ENCODE results near the gene CCL23.
"Not testable (repeated sequence)": the region's sequence is repeated elsewhere in the genome, so short reads cannot be mapped to it uniquely, and the experiment has no call there.

Gene CCL23, protein sequence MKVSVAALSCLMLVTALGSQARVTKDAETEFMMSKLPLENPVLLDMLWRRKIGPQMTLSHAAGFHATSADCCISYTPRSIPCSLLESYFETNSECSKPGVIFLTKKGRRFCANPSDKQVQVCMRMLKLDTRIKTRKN

GRCh38 chr17:36017799-36018198 is at the start of gene CCL23:
Gene CCL23 (minus strand): TSS chr17:36017972. CDS start chr17:36017897, 75 bp downstream.
- DNase-seq: no peak

DNA sequence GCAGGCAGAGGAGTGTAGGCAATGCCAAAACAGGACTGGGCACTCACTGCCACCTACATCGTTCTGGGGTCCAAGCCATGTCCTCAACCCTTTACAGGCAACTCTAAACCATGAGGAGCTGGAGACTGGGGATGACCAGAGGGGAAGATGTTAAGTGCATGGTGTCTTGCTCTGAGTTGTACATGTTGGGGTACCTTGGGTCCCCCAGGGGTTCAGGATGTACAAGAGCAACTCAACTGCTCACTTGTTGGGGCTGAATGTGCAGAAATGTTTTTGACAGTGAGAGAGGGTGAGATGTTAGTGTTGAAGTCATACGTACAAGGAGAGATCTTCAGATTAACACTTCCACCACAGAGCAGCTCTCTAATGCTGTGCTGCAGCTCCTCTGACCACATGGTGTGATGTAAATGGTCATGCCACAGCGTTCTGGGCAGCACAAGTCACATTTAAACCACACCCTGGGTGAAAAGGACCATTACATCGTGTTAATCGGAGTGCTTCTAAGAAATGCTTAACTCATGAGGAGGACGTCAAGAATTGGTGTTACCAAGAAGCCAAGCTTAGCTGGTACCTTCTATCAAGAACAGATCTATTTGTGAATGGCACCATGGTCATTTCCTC is 48.7 kb upstream of the CCL23 start:
- no peak for DNase-seq

DNA sequence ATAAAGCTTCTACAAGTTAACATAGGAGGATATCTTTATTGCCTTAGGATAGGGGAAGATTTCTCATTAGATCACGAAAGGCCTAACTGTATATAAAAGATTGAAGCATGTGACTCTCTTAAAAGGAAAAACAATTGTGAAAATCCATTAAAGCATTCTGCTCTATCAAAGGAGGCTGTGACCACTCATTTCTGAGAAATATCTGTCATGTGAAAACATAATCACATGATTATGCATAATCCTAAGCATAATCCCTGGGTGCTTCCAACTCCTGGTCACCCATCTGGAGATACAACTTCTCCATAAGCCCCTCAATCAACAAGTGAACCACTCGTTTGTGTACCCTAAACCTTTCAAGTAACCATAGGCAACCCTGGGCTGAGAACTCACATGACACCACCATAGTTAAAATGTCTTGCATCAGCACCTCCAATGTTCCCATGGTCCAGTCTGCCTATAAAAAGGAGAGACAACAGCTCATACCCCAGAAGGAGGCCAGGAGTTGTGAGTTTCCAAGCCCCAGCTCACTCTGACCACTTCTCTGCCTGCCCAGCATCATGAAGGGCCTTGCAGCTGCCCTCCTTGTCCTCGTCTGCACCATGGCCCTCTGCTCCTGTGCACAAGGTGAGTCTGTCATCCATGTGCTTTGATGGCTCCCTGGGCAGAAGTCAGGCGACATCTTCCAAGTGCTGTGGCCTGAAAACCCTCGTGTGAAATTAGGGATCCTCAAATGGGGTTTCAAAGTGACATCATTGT is 46.2 kb upstream of the CCL23 start, which contains the start of gene CCL18:
Gene CCL18, plus strand, starts transcription at position 487 of the 756 bp plus-strand sequence. Its CDS starts 71 bp downstream, at position 558.
- no peak for DNase-seq

DNA sequence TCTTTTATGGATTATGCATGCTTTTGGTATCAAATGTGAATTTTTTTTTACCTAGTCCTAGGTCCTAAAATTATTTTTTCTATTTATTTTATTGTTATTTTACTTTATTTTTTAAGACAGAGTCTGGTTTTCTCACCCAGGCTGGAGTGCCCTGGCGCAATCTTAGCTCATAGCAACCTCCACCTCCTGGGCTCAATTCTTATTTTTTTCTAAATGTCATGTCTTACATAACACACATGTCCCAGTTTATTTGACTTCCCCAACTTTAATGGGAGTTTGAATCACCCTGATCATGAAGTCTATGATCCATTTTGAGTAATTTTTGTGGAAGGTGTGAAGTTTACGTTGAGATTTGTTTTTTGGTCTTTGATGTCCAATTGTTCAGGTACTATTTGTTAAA is 43.0 kb upstream of the CCL23 start:
- DNase-seq: no peak

DNA sequence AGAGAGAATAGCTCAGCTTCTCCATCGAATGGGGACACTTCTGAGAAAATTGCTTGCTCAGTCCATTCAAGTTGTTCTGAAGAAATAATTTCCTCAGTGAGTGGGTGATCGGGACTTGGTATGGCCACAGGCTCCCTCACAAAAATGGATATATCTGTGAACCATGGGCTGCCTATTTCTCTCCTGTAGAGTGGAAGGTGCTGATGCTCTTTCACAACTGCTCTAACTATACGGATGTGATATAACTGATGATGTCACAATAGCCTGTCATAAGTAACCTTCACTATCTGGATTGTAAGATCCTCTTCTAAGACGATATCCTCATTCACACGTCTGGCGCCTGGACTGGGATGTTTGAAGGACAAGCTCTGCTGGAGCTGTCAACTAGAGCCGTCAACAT is 41.6 kb upstream of the CCL23 start:
- DNase-seq: no peak

- no peak for DNase-seq
Measured at GRCh38 chr17:36057911-36058310, 40.1 kb upstream of the CCL23 start.

- no peak for DNase-seq
Measured at GRCh38 chr17:36055921-36056520, 38.2 kb upstream of the CCL23 start.

- DNase-seq: no peak
Measured at GRCh38 chr17:36055171-36055570, 37.4 kb upstream of the CCL23 start.

GRCh38 chr17:36049643-36050042 is 31.9 kb upstream of the CCL23 start:
- no peak for DNase-seq

DNA sequence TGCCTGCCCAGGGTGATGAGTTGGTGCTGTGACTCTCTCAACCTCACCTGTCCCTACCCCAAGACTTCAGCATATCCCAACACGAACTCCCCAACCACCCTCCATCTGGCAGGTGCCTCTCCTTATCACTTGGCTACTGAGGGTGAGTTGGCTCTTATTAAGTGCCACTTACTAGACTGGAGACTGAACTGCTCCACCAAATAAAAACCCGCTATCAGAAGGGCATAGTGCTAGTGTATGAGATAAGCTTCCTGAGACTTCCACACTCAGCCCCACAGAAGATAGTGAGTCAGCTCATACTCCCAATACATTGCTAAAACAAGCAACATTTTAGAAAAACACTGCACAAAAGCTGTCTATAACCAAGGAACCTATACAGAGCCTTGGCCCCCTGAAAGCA is 30.3 kb upstream of the CCL23 start:
- DNase-seq: no peak

GRCh38 chr17:36036235-36036634 is 18.5 kb upstream of the CCL23 start:
- no peak for DNase-seq

DNA sequence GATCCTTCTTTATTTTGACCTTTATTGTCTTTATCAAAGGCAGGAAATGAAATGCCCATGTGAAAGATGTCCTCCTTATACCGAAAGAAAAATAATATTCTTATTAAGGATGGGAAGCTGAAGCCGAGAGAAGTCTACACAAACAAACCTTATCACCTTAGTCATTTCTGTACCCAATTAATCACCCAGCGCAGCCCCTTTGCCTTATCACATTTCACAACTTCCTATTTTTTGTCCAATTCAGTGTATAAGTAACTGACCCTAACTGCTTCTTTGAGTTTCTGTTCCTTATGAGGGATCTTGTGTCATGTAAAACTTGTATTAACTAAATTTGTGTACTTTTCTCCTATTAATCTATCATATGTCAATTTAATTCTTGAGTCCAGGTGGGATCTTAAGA is 16.4 kb upstream of the CCL23 start:
- DNase-seq: no peak

GRCh38 chr17:36030956-36031355 is 13.2 kb upstream of the CCL23 start:
- DNase-seq: no peak

GRCh38 chr17:36027761-36028160 is 10.0 kb upstream of the CCL23 start:
- DNase-seq: no peak

- no peak for DNase-seq
Measured at GRCh38 chr17:36024106-36024869, 6.5 kb upstream of the CCL23 start.

GRCh38 chr17:36019423-36019822 is 1.7 kb upstream of the CCL23 start:
- DNase-seq: no peak

- no peak for DNase-seq
Measured at GRCh38 chr17:36016555-36016954, 1.2 kb downstream of the CCL23 start.

DNA sequence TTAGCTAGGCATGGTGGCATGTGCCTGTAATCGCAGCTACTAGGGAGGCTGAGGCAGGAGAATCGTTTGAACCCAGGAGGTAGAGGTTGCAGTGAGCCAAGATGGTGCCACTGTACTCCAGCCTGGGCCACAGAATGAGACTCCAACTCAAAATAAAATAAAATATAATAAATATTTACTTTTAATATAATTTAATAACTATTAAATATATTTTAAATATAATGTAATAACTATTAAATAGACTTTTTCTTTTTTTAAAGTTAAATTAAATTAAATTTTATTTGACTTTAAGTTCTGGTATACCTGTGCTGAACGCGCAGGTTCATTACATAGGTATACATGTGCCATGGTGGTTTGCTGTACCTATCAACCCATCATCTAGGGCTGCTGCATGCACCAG is 1.9 kb downstream of the CCL23 start:
- not testable (repeated sequence) for DNase-seq

DNA sequence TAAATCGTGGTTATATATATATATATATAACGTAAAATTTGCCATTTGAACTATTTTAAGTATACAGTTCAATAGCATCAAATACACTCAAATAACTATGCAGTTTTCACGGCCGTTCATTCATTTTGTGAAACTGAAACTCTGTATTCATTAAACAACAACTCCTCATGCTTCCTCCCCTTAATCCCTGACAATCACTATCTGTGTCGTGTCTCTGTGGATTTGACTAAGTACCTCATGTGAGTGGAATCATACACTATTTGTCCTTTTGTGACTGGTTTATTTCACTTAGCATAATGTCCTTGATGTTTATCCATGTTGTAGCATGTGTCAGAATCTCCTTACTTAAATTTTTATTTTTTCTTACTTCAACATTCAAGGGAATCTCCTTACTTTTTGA is 2.8 kb downstream of the CCL23 start:
- DNase-seq: no peak

- no peak for DNase-seq
Measured at GRCh38 chr17:36011201-36011600, 6.6 kb downstream of the CCL23 start.

GRCh38 chr17:36008998-36009665 is 8.6 kb downstream of the CCL23 start:
- no peak for DNase-seq

DNA sequence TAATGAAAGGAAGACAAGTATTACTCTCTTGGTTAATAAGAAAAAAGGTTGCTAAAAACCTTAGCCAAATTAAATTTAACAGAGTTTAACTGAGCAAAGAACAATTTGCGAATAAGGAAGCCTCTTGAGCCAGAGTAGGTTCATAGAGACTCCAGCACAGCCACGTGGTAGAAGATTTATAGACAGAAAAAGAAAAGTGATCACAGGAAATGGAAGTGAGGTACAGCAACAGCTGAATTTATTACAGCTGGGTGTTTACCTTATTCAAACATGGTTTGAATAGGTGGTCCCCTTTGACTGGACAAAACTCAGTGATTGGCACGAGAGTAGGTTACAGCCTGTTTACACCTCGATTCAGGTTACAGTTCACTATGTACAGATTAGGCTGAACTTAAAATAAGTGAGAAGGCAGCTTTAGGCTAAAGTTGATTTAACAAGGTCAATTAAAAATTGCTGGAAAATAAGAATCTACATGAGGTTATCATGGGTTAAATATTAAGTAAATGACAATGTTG is 13.1 kb downstream of the CCL23 start:
- DNase-seq: no peak
